ENCODE data around the gene EIF1.
"Not testable (repeated sequence)": the region's sequence is repeated elsewhere in the genome, so short reads cannot be mapped to it uniquely, and the experiment has no call there.

The EIF1 gene

DNA sequence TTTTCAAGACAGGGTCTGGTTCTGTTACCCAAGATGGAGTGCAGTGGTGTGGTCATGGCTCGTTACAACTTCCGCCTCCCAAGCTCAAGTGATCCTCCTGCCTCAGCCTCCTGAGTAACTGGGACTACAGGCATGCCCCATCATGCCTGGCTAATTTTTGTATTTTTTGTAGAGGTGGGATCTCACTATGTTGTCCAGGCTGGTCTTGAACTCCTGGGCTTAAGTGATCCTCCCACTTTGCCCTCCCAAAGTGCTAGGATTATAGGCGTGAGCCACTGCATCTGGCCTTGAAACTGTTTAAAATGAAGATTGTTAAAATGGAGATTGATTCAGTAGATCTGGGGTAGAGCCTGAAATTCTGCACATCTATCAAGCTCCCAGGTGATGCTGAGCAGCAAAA, 12.2 kb downstream of the EIF1 start:
- DNase-seq (ENCODE audit: low read depth in 3 of 3), result not testable (repeated sequence)

DNA sequence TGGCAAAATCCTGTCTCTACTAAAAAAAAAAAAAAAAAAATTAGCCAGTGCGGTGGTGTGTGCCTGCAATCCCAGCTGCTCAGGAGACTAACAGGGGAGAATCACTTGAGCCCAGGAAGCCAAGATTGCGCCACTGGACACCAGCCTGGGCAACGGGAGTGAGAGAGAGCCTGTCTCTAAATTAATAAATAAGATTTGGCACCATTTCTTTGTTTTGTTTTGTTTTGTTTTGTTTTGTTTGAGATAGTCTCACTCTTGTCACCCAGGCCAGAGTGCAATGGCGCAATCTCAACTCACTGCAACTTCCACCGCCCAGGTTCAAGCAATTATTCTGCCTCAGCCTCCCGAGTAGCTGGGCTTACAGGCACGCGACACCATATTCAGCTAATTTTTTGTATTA, 14.0 kb downstream of the EIF1 start:
- no peak for DNase-seq (ENCODE audit: low read depth in 3 of 3)

DNA sequence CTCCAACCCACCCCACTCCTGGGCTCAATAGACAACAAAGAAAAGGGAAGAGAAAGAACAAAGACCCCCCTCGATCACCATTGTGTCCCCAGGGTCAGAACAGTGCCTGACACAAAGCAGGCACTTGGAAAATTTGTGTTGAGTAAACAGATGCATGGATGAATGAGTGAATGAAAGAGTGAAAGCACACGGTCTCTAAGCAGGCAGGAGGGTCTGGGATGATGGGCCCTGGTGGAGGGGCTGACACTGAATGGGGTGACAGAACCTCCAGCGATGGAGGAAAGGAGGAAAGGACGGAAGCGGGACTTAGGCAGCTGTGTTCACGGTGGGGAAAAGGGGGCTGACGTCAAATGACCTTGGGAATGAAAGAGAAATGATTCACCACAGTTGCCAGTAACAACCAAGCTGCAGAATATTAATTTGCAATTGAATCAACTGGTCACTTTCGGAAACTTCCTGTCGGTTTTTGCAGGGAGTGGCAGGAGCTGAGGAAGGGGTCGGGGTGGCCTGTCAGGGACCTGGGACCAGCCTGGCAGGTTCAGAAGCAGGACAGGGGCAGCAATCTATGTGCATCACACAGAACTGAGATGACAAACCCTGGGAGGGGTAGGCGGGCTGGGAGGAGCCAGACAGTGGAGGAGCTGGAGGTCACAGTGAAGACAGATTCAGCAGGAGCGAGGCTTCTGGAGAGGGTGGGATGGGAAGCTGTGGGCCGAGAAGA, 16.7 kb downstream of the EIF1 start:
- DNase-seq (ENCODE audit: low read depth in 3 of 3), result no peak

DNA sequence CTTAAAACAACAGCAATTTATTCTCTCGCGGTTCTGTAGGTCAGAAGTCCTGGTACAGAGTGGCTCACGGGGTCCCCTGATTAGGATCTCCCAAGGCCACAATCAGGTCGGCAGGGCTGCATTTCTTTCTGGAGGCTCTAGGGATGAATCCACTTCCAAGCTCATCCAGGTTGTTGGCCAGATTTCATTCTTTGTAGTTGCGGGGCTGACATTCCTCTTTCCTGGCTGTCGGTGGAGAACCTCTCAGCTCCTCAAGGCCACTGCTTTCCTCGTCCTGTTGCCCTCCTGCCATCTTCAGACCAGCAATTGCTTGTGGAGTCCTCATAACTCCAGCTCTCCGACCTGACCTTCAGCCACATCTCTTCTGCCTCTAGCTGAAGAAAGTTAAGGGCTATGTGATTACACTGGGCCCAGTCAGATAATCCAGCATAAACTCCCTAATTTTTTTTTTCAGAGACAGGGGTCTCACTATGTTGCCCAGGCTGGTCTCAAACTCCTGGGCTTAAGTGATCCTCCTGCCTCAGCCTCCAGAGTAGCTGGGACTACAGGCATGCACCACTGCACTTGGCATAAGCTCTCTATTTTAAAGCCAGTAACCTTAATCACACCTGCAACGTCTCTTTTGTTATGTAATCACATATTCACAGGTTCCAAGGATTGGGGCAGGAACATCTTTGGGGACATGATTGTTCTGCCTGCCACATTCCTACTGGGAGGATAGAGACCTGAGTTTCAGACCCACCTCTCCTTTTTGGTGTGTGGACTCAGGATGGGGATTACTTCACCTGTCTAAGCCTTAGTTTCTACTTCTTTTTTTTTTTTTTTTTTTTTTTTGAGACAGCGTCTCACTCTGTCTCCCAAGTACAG, 19.4 kb downstream of the EIF1 start:
- no peak for DNase-seq (ENCODE audit: low read depth in 3 of 3)

DNA sequence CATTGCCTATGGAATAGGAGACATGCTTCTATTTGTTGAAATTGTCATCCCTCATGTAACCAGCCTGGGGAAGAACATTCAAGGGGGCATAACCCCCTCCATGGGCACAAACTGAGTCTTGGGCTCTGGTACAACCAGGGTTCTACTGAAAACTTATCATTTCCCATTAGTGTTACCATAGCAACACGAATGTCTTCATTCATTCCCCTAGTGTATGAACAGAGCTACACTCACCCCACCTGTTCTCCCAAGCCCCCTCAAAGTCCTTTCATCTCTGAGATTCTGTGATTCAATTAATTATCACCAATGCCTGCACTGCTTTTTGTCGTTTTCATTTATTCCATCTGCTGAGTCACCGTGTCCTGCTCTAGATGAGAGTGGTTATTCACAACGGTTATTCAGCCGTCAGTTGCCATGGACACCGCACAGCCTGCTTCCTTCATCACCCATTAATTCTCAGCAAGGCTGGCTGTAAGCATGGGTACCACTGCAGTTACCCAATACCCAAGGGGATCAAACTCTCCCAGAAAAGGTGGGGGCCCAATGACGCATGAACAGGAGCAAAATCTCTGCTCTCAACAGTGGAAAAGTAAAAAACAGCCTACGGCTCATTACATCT, 21.9 kb downstream of the EIF1 start:
- DNase-seq (ENCODE audit: low read depth in 3 of 3), result no peak

DNA sequence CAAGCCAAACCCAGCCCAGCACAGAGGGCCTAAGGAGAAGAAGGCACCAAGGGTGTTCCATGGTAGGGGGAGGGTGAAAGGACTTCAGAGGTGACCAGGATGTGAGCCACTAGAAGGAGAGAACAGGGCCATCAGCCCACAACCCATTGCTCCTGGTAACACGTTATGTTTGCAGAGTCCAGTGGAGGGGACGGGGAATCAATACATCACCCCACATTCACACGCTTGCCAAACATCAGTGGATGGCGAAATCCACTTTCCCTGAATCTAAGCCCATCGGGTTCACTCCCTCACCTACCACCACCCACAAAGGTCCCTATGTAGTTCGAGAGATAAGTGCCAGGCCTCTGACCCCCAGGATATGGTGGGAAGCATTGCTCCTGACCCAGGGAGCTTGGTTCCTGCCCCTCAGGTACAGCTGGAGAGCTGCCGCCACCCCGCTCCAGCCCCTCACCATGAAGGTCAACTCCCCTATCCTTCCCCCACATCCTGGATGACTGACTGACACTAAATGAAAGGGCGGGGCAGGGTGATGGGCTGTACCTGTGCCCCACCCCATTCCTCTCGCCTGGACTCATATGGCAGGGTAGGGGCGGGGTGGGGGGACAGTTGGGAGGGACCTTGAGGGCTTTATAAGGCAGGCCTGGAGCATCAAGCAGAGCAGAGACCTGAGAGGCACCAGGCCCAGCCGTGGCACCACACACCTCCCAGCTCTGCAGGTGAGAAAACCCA, 23.1 kb downstream of the EIF1 start, which contains the start of gene GAST:
GAST (plus strand) TSS at position 663 of the 732 bp plus-strand sequence. CDS start 3,106 bp downstream, outside the sequence.
- no peak for DNase-seq (ENCODE audit: low read depth in 3 of 3)

DNA sequence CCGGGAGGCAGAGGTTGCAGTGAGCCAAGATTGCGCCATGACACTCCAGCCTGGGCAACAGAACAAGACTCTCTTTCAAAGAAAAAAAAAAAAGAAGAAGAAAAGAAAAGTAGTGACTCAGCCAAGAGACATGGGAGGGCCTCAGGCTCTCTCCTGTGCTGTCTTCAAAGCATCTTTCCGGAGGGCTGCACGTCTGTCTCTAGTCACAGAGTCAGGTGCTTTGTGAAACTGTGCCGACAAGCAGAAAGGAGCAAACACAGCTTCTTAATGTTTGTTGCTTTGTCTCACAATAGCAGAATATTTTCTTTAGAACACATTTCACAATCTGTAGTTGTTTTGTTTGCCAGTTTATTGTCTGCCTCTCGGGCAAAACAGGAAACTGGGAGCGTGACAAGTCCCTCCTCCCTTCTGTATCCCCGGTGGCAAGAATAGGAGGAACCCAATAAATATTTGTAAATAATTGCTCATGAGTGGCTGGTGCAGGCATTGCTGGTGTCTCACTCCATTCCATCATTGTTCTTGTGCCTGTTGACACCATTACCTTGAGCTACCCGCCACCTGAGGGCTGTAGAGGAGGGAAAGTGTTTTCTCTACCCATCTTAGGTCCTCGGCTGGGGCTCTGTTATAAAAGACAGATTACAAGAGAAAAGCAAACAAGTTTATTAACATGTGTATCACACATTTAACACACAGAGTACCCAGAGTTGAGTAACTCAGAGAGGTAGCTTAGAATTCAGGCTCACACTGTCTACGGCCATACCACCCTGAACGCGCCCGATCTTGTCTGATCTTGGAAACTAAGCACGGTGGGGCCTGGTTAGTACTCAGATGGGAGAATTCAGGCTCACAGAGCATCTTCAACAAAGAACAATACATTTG, 29.0 kb downstream of the EIF1 start:
- DNase-seq (ENCODE audit: low read depth in 3 of 3), result no peak

DNA sequence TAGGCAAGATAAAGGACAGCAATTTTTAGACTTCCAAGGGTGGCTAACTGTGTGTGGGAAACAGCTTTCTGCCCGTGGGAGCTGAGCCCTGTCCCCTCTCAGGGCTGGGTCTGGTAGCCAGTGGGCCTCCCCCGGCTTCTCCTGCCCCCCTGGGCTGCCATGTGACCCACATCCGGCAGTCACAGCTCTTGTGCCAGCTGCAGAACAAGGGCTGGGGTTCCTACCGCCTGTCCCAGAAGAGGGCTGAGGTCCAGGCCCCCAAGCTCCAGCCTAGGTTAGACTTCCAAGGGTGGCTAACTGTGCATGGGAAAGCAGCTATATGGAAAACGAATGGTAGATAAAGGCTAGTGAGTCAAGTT, 29.6 kb downstream of the EIF1 start:
- no peak for DNase-seq (ENCODE audit: low read depth in 3 of 3)

DNA sequence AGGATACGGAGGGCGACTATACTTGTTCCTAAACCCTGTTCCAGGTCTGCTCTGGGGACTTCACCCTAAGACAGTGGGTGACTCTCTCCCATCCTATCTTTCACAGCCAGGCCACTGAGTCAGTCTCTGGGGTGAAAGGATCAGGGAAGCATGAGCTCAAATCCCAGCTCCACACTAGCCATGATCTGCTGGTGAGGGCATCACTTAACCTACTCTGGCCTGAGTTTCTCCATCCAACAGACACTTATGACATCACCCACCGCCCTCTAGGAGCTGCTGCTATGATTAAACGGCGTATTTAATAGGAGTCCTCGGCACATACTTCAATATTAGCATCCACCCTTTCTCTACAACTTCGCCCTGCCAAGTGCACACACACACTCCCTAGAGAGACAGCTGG, 33.5 kb downstream of the EIF1 start:
- DNase-seq (ENCODE audit: low read depth in 3 of 3), result no peak

DNA sequence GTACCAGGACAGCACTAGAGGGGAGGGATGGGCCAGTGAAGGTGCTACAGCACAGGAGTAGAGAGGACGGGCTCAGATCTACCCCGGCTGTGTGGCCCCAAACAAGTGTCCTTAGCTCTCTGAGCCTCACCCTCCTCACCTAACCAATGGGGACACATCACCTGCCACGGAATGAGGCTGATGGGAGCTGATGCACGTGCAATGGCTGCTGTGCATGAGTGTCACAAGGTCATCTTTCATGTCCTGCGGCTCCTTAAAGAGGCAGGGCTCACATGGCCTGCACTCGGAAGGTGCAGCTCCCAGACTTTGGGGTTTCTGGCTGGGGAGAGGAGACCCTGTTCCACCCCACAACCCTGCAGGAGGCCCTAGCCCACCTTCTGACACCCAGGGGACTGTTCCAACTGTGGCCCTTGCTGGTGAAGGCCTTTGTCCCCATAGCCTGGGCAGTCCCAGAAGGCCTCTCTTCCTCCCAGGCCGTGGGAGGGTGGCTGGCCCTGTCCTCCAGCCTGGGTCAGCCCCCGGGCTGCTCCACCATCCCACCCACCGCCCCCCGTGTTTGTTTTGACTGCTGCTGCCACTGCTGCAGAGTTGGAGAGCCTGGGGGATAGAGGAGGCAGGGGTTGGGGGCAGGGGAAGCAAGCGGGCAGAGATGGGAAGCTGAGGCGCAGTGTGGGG, 35.3 kb downstream of the EIF1 start:
- DNase-seq (ENCODE audit: low read depth in 3 of 3), result no peak

DNA sequence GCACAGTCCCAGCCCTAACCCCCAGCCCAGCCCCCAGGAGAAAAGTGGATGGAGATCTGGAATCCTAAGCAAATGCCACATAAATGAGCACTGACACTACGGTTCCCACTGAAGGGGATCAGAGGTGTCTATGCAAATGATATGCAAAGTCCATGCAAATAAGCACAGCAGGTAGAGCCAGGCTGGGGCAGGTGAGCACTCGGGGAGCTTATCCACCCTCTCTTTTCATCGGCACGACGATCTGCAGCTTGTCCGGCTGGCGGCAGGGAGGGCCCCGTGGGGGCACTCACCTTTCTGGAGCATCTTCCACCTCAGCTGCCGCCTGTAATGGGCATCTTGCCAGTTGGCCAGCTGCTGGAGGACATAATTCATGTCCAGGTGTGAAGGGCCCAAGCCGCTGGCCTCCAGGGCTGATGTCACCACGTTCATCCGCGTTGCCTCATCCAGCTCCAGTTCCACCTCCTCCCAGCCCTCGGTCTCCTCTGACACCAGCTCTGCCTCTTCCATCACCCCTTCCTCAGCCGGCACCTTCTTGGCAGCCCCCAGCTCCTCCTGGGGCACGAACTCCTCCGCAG, 35.9 kb downstream of the EIF1 start:
- no peak for DNase-seq (ENCODE audit: low read depth in 3 of 3)

DNA sequence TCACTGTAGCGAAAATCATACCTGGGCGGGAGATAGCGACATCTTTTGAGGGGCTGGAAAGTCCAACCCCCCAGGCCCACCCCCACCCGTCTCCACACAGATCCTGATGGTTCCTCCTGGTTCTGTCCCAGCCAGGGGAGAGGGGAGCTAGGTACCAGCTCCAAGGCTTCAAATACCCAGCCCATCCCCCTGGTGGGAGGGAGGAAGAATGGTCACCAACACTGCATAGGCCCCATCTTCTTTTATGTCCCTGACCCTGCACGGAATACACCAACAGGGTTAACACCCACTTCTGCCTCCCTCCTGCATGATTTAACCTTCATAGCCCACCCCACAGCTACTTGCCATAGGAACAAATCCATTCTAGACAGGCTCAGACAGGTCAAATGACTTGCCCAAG, 36.4 kb downstream of the EIF1 start:
- DNase-seq (ENCODE audit: low read depth in 3 of 3), result no peak

DNA sequence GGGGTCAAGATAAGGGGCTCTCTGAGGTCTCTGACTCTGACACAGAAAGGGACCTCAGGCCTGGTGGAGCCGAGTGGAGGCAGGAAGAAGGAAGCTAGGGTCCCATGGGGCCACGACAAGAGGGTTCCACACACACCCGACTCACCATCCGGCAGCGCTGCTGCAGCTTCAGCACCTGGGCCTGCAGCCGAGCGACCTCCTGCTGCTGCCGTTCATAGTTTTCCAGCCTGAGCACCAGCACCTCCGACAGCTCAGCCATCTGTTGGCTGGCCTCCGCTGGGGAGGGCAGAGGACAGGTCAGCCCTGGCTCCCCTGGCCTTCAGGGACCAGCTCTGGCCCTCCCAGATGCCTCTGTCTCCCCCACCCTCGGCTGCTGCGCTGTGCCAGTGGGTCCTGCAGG, 39.4 kb downstream of the EIF1 start:
- DNase-seq (ENCODE audit: low read depth in 3 of 3), result no peak

DNA sequence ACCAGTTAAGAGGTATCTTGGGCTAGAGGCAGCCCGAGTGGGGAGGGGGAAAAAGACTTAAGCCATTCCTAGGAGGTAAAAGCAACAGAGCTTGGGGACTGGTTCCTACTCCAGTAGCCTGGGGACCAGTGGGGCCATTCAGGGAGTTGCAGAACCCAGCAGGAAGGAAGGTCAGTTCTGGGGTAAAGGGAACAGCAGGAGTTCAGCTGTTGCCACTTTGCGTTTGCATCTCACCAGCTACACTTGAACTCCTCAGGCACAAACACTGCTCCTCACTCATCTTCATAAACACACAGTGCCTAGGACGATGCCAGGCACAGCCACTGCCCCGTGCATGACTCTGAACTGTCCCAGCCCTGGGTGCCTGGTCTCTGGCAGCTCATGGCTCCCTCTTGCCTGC, 41.8 kb downstream of the EIF1 start:
- no peak for DNase-seq (ENCODE audit: low read depth in 3 of 3)

DNA sequence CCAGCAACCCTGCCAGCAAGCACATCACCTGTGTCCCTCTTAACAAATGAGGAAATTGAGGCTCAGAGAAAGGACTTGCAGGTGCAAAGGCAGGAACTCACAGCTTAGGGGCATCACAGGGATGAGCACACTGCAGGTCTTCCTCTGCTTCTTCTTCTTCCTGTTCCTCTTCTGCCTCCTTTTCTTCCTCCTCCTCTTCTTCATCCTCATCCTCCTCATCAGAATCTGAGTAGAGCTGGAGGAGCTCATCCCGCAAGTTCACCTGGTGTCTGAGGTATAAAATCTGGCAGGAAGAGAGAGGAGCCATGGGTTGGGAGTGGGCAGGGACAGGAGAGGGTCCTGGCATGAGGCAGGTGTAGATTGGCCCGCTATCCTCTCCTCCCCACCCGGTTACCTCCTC, 43.2 kb downstream of the EIF1 start:
- no peak for DNase-seq (ENCODE audit: low read depth in 3 of 3)

DNA sequence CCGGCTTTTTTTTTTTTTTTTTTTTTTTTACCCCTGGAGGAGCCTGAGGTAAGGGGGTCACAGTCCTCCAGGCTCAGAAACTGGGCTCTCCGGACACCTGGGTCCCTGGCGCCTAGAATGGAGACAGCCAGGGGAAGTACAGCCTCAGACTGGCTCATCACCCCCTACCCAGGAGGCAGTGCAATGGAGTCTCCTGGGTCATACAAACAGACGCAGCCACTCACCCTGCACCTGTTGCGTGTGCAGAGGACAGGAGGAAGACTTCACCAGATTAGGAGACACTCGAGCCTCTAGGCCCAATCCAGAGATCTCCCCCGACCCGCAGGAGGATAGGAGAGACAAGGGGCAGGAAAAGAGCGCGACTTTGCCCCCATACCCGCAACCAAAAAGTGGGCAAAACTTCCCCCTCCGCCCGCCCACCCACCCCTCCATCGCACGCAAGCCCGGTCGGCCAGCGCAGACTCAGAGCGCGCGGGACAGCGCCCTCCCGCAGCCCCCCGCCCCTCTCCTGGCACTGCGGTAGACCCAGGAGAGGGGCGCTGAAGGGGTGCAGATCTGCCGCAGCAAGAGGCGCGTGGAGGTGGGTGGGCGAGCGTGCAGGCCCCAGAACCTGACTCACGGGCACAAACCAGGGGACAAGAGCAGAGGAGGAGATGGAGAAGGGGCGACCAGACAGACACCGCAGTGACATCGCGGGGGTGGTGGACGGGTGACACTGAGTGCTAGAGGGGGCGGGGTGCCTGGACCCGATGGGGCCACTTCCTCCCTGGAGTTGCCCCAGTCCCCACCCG, 44.9 kb downstream of the EIF1 start:
- no peak for DNase-seq (ENCODE audit: low read depth in 3 of 3)

DNA sequence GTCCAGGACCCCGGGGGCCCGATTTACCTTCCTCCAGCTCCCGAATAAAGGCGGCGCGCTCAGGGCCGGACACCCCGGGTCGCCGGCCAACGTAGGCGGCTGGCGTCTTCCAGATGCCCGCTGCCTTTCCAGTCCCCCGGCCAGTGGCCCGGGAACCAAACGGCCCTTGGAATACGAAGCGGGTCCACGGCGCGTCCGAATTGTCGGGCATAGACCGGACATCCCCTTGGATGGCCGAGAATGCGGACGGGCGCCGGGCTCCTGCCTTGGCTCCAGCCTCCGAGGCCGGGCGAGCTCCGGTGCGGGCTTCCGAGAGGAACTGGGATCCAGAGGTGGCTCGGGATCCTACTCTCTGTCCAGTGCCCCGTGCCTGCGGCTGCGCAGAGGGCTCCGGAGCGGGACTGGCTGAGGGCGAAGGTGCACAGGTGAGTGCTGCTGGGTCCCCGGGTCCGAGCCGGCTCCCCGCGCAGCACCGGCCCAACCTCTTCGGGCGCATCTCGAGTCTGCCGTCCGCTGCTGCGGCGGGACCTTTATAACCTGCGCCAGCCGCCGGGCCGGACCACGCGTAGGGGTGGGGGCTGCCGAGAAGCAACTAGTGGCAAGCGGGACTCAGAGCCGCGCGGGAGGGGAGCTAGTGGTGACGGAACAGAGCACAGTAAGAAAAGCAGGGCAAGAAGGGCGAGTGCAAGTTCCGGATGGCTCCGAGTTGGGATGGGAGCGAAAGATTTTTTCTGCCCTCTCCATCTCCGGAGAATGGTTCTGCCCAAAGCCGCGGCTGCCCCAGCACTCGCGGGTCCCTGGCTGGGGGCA, 45.7 kb downstream of the EIF1 start, which contains the start of gene HAP1:
HAP1 (minus strand) TSS at position 505 of the 810 bp plus-strand sequence; CDS start at position 496, 9 bp downstream.
- no peak for DNase-seq (ENCODE audit: low read depth in 3 of 3)

DNA sequence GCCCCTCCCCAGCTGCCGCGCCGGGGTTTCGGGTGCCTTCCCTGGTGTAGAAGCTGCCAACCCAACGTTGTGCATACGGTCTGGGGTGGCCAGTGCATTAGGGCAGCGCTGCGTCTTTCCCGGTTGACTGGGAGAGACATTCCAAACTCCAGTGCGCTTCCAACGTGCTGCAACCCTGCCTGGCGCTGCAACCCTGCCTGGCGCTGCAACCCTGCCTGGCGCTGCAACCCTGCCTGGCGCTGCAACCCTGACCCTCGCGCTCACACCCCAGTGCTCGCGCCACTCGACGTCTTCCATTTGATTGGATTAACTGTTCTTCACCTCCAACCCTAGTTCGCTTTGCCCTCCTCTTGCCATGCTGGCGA, 46.2 kb downstream of the EIF1 start:
- no peak for DNase-seq (ENCODE audit: low read depth in 3 of 3)
